Measurements from ENCODE around the gene ALDH3A1.

ALDH3A1 gene

DNA sequence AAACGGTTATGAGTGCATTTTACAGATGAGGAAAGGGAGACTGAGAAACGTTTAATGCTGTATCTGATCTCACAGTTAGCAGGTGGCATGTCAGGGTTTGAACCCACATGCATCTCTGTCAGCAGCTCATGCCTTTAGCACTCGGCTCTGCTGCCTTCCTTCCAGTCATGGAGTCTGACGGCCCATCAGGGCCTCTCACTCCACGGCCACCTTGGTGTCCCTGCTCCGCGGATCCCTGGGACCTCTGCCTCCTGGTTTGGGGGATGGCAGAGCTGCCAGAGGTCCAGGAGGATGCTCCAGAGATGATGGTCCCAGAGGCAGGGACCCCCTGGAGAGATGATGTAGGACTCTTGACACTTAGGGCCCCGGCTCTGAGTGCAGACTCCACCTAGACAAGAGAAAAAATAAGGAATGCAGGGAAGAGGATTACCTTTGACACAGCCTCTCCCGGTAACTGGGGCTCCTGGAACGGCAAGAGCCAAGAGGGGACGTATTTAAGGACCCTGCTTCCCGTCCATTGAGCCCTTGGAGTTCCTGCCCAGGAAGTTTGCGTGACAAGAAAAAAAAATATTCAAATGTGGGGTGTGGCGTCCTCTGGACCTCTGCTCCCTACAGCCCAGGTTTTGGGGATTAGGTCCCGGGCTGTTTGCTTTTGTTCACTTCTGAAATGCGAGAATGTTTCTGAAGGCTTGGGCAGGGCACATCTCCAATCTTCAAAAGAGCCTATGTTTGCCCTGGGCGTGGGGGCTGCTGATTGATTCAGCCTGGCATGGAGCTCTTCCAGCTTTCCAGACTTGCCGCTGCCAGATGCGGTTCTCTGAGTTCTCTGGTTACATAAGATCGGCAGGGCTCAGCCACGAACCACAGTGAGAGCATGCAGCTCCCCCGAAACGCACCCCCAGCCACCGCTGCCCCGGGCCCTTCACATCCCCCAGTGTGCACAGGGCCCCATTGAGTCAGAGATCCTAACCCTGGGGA lies at the start of gene ALDH3A1:
Gene ALDH3A1 (minus strand): TSS at position 470 of the 978 bp plus-strand sequence. CDS start 3,169 bp downstream, outside the sequence.
- H3K4me1 ChIP-seq (ENCODE audit: control insufficient read depth, insufficient read depth, low read length): peaks cover 58% of the 10 kb centered on the region
- peak within 1 kb of the TSS; percentile 40 for H3K4me3 ChIP-seq (ENCODE audit: low read length)
- peak within 1 kb of the TSS; percentile 66 for H3K9ac ChIP-seq (ENCODE audit: low read length)
- H3K36me3 ChIP-seq (ENCODE audit: control insufficient read depth, insufficient read depth, low read length): no peaks in the 10 kb centered on the region
- H3K9me3 ChIP-seq (ENCODE audit: control insufficient read depth, low read length): no peaks in the 10 kb centered on the region
- no peaks in the 10 kb centered on the region for H3K27me3 ChIP-seq (ENCODE audit: control insufficient read depth, insufficient read depth, low read length)

DNA sequence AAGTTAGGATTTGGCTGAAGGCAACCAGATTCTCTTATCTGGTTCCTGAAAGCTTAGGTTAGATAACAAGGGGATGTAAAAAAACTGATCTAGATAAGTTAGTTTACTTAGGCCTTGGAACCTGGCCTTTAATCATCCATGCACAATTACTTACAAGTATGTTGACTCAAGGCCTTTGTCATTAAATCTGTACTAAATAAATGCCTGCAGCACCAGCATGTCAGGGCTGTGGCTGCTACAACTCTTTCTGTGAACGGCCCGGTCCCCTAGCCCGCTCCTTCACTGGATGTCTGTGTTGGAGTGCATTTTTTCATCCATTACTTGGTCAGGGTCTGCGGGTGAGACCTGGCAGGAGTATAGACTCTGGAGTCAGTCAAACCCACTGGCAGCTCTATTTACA lies 48.4 kb upstream of the ALDH3A1 start:
- no peak overlapping the region for H3K9ac ChIP-seq (ENCODE audit: low read length)
- H3K36me3 ChIP-seq (ENCODE audit: control insufficient read depth, insufficient read depth, low read length): peaks cover 13% of the 10 kb centered on the region
- no peaks in the 10 kb centered on the region for H3K9me3 ChIP-seq (ENCODE audit: control insufficient read depth, low read length)
- no peak overlapping the region for H3K4me3 ChIP-seq (ENCODE audit: low read length)
- H3K27me3 ChIP-seq (ENCODE audit: control insufficient read depth, insufficient read depth, low read length): no peaks in the 10 kb centered on the region
- no peaks in the 10 kb centered on the region for H3K4me1 ChIP-seq (ENCODE audit: control insufficient read depth, insufficient read depth, low read length)

DNA sequence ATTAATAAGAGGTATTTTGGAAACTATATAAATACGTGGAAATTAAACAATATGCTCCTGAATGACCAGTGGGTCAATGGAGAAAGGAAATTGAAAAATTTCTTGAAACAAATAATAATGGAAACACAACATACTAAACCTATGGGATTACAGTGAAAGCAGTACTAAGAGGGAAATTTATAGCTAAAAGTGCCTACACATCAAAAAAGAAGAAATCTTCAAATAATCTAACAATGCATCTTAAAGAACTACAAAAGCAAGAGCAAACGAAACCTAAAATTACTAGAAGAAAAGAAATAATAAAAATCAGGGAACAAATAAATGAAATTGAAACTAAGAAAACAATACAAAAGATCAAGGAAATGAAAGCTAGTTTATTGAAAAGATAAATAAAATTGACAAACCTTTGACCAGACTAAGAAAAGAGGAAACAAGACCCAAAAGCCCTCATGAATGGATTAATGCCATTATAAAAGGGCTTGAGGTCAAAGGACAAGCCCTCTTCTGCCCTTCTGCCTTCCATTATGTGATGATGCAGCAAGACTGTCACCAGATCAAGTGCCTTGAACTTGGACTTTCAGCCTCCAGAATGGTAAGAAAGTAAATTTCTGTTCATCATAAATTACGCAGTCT lies 43.9 kb upstream of the ALDH3A1 start:
- Histone ChIP-seq H3K9ac (ENCODE audit: low read length) (no peak overlapping the region), H3K4me1 (ENCODE audit: control insufficient read depth, insufficient read depth, low read length) (peaks cover 4% of the 10 kb centered on the region), H3K4me3 (ENCODE audit: low read length) (no peak overlapping the region), H3K36me3 (ENCODE audit: control insufficient read depth, insufficient read depth, low read length) (peaks cover 13% of the 10 kb centered on the region), H3K9me3 (ENCODE audit: control insufficient read depth, low read length) (no peaks in the 10 kb centered on the region), H3K27me3 (ENCODE audit: control insufficient read depth, insufficient read depth, low read length) (no peaks in the 10 kb centered on the region)

DNA sequence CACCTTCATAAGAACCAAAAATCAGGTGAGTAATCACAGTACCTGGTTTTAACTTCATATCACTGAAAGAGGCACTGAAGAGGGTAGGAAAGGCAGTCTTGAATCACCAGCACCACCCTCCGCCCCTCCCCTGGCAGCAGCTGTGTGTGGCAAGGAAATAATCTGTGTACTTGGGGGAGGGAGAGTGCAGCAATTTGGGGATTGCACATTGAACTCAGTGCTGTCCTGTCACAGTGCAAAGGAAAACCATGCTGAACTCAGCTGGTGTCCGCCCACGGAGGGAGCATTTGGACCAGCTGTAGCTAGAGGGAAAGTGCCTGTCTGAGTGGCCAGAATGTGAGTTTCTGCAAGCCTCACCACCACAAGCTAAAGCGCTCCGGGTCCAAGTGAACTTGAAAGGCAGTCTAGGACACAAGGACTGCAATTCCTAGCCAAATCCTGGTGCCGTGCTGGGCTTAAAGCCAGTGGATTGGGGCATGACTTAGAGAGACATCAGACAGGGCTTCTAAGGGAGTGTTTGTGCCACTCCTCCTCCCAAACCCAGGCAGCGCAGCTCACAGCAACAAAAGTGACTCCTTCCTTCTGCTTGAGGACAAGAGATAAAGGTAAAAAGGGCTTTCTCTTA lies 39.7 kb upstream of the ALDH3A1 start:
- Histone ChIP-seq H3K9ac (ENCODE audit: low read length) (no peak overlapping the region), H3K27me3 (ENCODE audit: control insufficient read depth, insufficient read depth, low read length) (no peaks in the 10 kb centered on the region), H3K4me3 (ENCODE audit: low read length) (no peak overlapping the region), H3K4me1 (ENCODE audit: control insufficient read depth, insufficient read depth, low read length) (peaks cover 4% of the 10 kb centered on the region), H3K9me3 (ENCODE audit: control insufficient read depth, low read length) (no peaks in the 10 kb centered on the region), H3K36me3 (ENCODE audit: control insufficient read depth, insufficient read depth, low read length) (no peaks in the 10 kb centered on the region)

DNA sequence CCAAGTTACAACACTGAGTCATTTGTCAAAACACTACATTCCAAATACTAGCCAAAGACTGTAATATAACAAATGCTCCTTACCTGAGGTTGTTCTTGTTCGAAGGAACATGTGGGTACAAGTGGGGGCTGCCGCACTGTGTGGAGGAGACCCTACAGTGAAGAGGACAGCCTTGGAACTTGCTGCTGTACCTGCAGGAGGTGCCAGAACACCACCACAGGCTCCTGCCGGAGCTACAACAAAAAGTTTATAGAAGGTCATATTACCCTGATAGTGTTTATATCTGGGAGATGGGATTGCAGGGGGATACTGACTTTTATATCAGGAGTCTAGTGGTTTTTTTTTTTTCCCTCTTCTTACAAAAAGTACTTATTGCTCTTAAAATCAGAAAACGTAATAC lies 37.8 kb upstream of the ALDH3A1 start:
- no peak overlapping the region for H3K9ac ChIP-seq (ENCODE audit: low read length)
- H3K27me3 ChIP-seq (ENCODE audit: control insufficient read depth, insufficient read depth, low read length): no peaks in the 10 kb centered on the region
- no peaks in the 10 kb centered on the region for H3K36me3 ChIP-seq (ENCODE audit: control insufficient read depth, insufficient read depth, low read length)
- no peak overlapping the region for H3K4me3 ChIP-seq (ENCODE audit: low read length)
- H3K9me3 ChIP-seq (ENCODE audit: control insufficient read depth, low read length): no peaks in the 10 kb centered on the region
- H3K4me1 ChIP-seq (ENCODE audit: control insufficient read depth, insufficient read depth, low read length): peaks cover 4% of the 10 kb centered on the region

DNA sequence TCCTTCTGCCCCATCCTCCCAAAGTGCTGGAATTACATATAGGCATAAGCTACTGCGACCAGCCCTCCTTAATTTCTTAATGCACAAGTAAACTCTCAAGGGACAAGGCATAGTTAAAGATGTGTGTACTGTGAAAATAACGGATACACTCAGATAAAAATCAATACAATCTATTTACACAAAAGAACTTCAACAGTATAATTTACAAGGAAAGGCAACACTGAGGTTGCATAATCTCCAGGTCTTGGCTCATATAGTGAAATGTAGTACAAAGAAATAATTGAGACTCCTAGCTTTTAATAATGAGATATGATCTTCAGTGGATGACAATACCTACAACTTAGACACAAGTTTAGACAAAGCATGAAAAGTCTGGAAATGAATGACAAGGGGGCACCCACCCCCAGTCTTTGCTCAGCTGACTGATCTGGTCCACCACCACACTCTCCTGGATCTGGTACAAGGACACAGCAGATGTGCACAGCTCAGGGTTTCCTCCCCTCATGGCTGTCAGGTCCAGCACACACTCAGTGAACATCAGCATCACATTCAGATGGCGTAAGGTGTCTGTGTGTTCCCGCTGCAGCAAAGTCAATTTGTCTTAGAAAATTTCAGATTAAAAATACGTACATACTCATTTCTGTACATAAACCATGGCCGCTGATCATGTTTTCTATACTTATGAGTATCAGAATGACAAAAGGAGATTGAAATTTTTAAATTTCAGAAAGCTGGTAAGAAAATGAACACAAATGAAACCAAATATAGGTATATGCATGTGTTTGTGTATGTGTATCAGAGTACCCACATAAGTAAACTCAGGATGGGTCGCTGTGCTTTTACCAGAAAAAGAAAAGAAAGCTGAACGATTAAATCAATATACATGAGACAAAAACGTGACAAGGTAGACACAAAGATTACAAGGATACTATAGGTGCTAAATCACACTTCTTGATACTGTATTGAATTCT lies 33.7 kb upstream of the ALDH3A1 start:
- no peaks in the 10 kb centered on the region for H3K36me3 ChIP-seq (ENCODE audit: control insufficient read depth, insufficient read depth, low read length)
- no peaks in the 10 kb centered on the region for H3K9me3 ChIP-seq (ENCODE audit: control insufficient read depth, low read length)
- H3K9ac ChIP-seq (ENCODE audit: low read length): no peak overlapping the region

DNA sequence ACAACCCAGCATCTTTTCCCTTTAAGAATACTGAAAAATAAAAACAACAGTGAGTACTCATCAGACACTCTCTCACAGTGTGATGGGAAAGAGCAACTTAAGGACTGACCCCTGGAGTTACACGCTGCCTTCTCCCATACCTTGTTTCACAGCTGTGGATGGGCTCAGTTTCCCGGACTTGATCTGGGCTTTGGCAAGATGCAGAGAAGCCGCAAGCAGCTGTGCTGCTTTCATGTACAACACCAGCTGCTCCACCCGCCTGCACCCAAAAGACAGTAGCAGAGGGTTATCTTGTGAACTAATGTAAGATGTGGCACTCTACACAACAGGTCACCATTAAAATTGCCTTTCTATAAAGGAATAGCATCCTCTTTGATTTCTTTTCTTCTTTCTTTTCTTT lies 32.7 kb upstream of the ALDH3A1 start:
- H3K36me3 ChIP-seq (ENCODE audit: control insufficient read depth, insufficient read depth, low read length): no peaks in the 10 kb centered on the region
- no peak overlapping the region for H3K9ac ChIP-seq (ENCODE audit: low read length)

More for the DNA sequence above, 33.7 kb upstream of the ALDH3A1 start:
- Histone ChIP-seq H3K4me1 (ENCODE audit: control insufficient read depth, insufficient read depth, low read length) (no peaks in the 10 kb centered on the region), H3K27me3 (ENCODE audit: control insufficient read depth, insufficient read depth, low read length) (no peaks in the 10 kb centered on the region), H3K4me3 (ENCODE audit: low read length) (no peak overlapping the region)

DNA sequence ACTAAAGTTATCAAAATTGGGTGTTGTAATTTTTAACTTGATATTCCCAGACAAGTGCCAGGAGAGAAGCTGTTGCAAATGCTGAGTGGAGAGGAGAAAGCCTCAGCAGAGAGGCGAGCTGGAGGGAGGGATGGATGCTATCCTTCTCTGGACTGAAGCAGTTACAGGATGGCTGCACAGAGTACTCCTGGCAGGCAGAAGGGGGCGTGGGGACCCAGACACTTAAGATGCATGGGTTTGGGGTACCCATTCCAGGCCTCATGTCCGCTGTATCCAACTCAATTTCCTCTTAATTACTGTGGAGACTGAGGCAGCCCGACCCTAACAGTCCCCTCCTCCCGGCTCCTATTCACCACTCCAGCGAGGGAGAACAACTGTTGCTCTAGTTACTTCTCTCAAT lies 25.4 kb upstream of the ALDH3A1 start:
- H3K27me3 ChIP-seq (ENCODE audit: control insufficient read depth, insufficient read depth, low read length): no peaks in the 10 kb centered on the region
- no peaks in the 10 kb centered on the region for H3K36me3 ChIP-seq (ENCODE audit: control insufficient read depth, insufficient read depth, low read length)
- no peak overlapping the region for H3K4me3 ChIP-seq (ENCODE audit: low read length)
- no peaks in the 10 kb centered on the region for H3K9me3 ChIP-seq (ENCODE audit: control insufficient read depth, low read length)
- H3K4me1 ChIP-seq (ENCODE audit: control insufficient read depth, insufficient read depth, low read length): no peaks in the 10 kb centered on the region
- H3K9ac ChIP-seq (ENCODE audit: low read length): no peak overlapping the region

More for the DNA sequence above, 32.7 kb upstream of the ALDH3A1 start:
- Histone ChIP-seq H3K4me1 (ENCODE audit: control insufficient read depth, insufficient read depth, low read length) (no peaks in the 10 kb centered on the region), H3K9me3 (ENCODE audit: control insufficient read depth, low read length) (no peaks in the 10 kb centered on the region), H3K4me3 (ENCODE audit: low read length) (no peak overlapping the region), H3K27me3 (ENCODE audit: control insufficient read depth, insufficient read depth, low read length) (no peaks in the 10 kb centered on the region)

DNA sequence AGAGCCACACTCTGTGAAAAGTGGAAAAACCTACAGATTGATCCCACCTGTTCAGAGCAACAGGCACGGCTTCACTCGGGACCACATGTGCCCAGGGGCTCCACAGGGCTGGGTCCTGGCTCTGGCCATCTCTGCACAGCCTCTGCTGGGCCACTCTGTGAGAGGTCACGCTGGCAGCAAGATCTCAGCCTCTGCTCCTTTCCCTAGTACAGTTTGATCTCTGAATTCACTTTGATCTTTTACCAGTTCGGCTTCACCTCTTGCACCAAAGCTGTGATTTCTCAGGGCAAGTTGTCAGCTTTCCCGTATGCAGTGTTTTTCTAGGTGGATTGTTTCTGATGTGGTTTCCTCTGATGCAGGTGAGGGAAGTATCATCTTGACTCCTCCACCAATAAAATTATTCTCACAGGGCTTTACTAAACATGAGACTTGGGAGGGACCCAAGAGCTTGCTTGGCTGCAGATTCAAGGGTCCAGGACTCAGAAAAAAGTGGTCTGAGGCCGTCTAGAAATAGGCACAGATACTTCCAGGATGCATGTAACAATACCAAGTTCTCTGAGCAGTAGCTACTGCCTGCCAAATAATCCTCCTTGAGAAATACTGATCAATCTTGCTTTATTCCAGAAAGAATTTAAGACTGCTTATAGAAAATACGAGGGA lies 24.0 kb upstream of the ALDH3A1 start:
- Histone ChIP-seq H3K27me3 (ENCODE audit: control insufficient read depth, insufficient read depth, low read length) (no peaks in the 10 kb centered on the region), H3K9ac (ENCODE audit: low read length) (no peak overlapping the region), H3K4me1 (ENCODE audit: control insufficient read depth, insufficient read depth, low read length) (no peaks in the 10 kb centered on the region), H3K36me3 (ENCODE audit: control insufficient read depth, insufficient read depth, low read length) (no peaks in the 10 kb centered on the region), H3K9me3 (ENCODE audit: control insufficient read depth, low read length) (no peaks in the 10 kb centered on the region), H3K4me3 (ENCODE audit: low read length) (no peak overlapping the region)

DNA sequence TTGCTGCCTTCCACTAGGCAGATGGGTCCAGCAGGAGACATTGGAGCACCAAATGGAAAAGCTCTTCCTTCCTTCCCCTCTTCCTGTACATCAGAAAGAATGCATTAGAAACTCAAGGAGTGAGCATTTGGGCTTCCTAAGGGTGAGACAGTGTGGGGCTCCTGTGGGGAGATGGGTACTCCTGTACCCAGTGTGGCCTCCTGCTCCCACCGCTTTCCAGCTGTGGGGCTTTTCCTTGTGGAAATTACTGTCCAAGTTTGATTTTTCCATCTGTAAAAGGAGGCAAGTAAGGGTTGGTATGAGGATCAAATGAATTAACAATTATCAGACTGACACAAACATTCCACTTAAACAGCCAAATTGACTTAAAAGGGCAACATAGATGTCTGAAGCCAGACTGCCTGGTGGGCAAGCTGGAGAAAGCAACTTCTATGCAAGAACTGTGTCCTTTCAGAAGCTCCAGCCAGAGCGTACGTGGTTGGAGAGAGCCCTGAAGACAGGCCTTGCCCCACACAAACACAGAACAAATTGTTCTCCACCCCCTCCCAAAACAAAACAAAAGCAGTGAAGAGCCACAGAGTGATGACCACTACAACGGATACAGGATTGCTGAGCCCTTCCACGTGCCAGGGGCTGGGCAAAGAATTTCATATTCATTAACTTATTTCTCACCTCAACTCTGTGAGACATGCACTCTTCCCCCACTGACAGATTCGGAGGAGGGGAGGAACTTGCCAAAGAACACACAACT lies 23.1 kb upstream of the ALDH3A1 start:
- Histone ChIP-seq H3K36me3 (ENCODE audit: control insufficient read depth, insufficient read depth, low read length) (no peaks in the 10 kb centered on the region), H3K4me1 (ENCODE audit: control insufficient read depth, insufficient read depth, low read length) (peaks cover 4% of the 10 kb centered on the region), H3K4me3 (ENCODE audit: low read length) (no peak overlapping the region), H3K27me3 (ENCODE audit: control insufficient read depth, insufficient read depth, low read length) (no peaks in the 10 kb centered on the region), H3K9me3 (ENCODE audit: control insufficient read depth, low read length) (no peaks in the 10 kb centered on the region), H3K9ac (ENCODE audit: low read length) (no peak overlapping the region)

Data from mucosa of stomach (tissue), 1 donor.